HG02759 (cell line): ENCODE measurements around the gene M1AP.

Experiments used
- ATAC-seq: cut with Tn5 transposase; IDR thresholded peaks from one replicate; pipeline ENCODE4 v1.9.1; 2021; ENCODE audit warnings: mild to moderate bottlenecking, moderate library complexity; ENCODE audit not compliant: unreplicated experiment

M1AP gene

GRCh38 chr2:74599676-74600075 is 48.5 kb downstream of the M1AP start:
- ATAC-seq: no peak

GRCh38 chr2:74597410-74597809 is 50.7 kb downstream of the M1AP start:
- ATAC-seq: no peak

GRCh38 chr2:74596584-74596983 is 51.5 kb downstream of the M1AP start:
- ATAC-seq: no peak

- no peak for ATAC-seq
These were observed 54.0 kb downstream of the M1AP start for GRCh38 chr2:74593826-74594772.

- no peak for ATAC-seq
These were observed 59.5 kb downstream of the M1AP start for GRCh38 chr2:74588664-74589063.

GRCh38 chr2:74587664-74588277 is 60.4 kb downstream of the M1AP start:
- peak; percentile 72 for ATAC-seq

GRCh38 chr2:74585406-74586185 is 62.5 kb downstream of the M1AP start:
- ATAC-seq: peak; percentile 51

GRCh38 chr2:74584088-74584645 is 64.0 kb downstream of the M1AP start:
- peak; percentile 60 for ATAC-seq

GRCh38 chr2:74583504-74583903 is 64.6 kb downstream of the M1AP start:
- ATAC-seq: no peak

GRCh38 chr2:74582184-74582583 is 65.9 kb downstream of the M1AP start:
- no peak for ATAC-seq

- ATAC-seq: no peak
These were observed 66.7 kb downstream of the M1AP start for GRCh38 chr2:74581463-74581862.

GRCh38 chr2:74578408-74578807 is 69.7 kb downstream of the M1AP start:
- no peak for ATAC-seq

- peak; percentile 53 for ATAC-seq
These were observed 70.7 kb downstream of the M1AP start for GRCh38 chr2:74577448-74577847.

GRCh38 chr2:74576863-74577229 is 71.3 kb downstream of the M1AP start:
- ATAC-seq: no peak

- ATAC-seq: no peak
These were observed 71.8 kb downstream of the M1AP start for GRCh38 chr2:74576211-74576862.

GRCh38 chr2:74575320-74575719 is 72.8 kb downstream of the M1AP start:
- no peak for ATAC-seq

- ATAC-seq: peak; percentile 45
These were observed 74.2 kb downstream of the M1AP start for GRCh38 chr2:74573747-74574562.

GRCh38 chr2:74572178-74572925 is 75.8 kb downstream of the M1AP start:
- ATAC-seq: no peak

- ATAC-seq: peak; percentile 82
These were observed 77.1 kb downstream of the M1AP start for GRCh38 chr2:74571058-74571457.
